Smooth muscle cell (in vitro differentiated cells): ENCODE measurements around the gene ZNF578. TPM values are rescaled to one million over a fixed set of nuclear protein-coding genes. Genes with fewer than 3 reads are reported as not detected.
"Not testable (repeated sequence)": the region's sequence is repeated elsewhere in the genome, so short reads cannot be mapped to it uniquely, and the experiment has no call there.

Experiments used
- DNase-seq: peaks from one replicate; lab custom pipeline; 2025; ENCODE audit not compliant: unreplicated experiment; lab: John Stamatoyannopoulos, UW
- H2AFZ ChIP-seq: fragments of 200-600 bp; sonication (generic); 2 replicates; pipeline ENCODE4 v1.6.0; 2016; ENCODE audit warnings: antibody characterized with exemption, low read depth, mild to moderate bottlenecking
- H3F3A ChIP-seq: fragments of 200-600 bp; sonication (generic); 2 replicates; pipeline ENCODE4 v1.6.0; 2017; ENCODE audit warnings: antibody characterized with exemption, low read depth
- H3K27ac ChIP-seq: fragments of 200-600 bp; sonication (generic); 2 replicates; pipeline ENCODE4 v1.5.1; 2016; ENCODE audit warnings: low read depth, mild to moderate bottlenecking
- H3K27me3 ChIP-seq: fragments of 200-600 bp; sonication (generic); 2 replicates; pipeline ENCODE4 v1.6.1; 2016; ENCODE audit warnings: low read depth, mild to moderate bottlenecking
- H3K36me3 ChIP-seq: fragments of 200-600 bp; sonication (generic); 2 replicates; pipeline ENCODE4 v1.5.1; 2016; ENCODE audit warnings: low read depth
- H3K4me1 ChIP-seq: fragments of 200-600 bp; sonication (generic); 2 replicates; pipeline ENCODE4 v1.5.1; 2016; ENCODE audit warnings: low read depth
- H3K4me2 ChIP-seq: fragments of 200-600 bp; sonication (generic); 2 replicates; pipeline ENCODE4 v1.6.0; 2016; ENCODE audit warnings: mild to moderate bottlenecking
- H3K4me3 ChIP-seq: fragments of 200-600 bp; sonication (generic); 2 replicates; pipeline ENCODE4 v1.5.1; 2016; ENCODE audit warnings: mild to moderate bottlenecking
- H3K79me2 ChIP-seq: fragments of 200-600 bp; sonication (generic); 2 replicates; pipeline ENCODE4 v1.6.0; 2016; ENCODE audit warnings: low read depth, mild to moderate bottlenecking
- H3K9ac ChIP-seq: fragments of 200-600 bp; sonication (generic); 2 replicates; pipeline ENCODE4 v1.6.0; 2016; ENCODE audit warnings: low read depth
- H3K9me3 ChIP-seq: fragments of 200-600 bp; sonication (generic); replicated peaks from 2 replicates; pipeline ENCODE4 v1.5.1; 2016; ENCODE audit warnings: low read depth
- H4K20me1 ChIP-seq: fragments of 200-600 bp; sonication (generic); 2 replicates; pipeline ENCODE4 v1.6.0; 2016; ENCODE audit warnings: low read depth
- WGBS: methylation state at CpG from one replicate; pipeline ENCODE4 v1.1.7; 2016; ENCODE audit warnings: low lambda C conversion rate; 5-methylcytosine and 5-hydroxymethylcytosine counted together
- polyA plus RNA-seq: library from polyadenylated mRNA; unstranded; fragments of >200 nt; fragmentation: Nextera tagmentation; extraction: Ambion mirVana; gene quantifications from 2 replicates; pipeline ENCODE4 v1.2.1, GENCODE V29; 2016
- total RNA-seq: library from RNA; depleted of rRNA; stranded (reverse); fragments of >200 nt; gene quantifications from 2 replicates; pipeline ENCODE4 v1.2.3, GENCODE V29; 2014
- TF ChIP-seq, protein P1 (sequence below): fragments of 200-600 bp; sonication (generic); IDR thresholded peaks from 2 replicates; pipeline ENCODE4 v1.5.1; 2017; ENCODE audit warnings: borderline replicate concordance, mild to moderate bottlenecking, antibody characterized with exemption; ENCODE audit not compliant: insufficient read depth, poor library complexity, severe bottlenecking

The ZNF578 gene
- total and polyA plus RNA-seq, 2 experiments from 2014 or later, result 0.99 TPM; not detected in 1

DNA sequence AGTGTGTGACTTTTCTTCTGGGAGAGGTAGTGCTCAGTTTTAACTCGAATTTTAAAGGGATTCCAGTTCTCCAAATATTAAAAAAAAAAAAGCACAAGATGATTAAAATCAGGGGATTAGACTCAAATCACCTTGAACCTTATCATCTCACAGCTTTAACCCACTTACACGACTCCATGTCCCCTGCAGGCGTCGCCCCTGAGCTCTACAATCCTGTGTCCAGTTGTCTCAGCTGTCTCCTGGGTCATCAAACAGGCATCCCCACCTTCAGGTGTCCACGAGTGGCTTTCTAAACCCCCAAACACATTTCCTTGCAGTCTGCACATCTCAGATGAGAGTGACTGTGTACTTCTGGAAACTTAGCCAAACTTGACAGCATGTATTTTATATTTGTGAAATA is 88.3 kb downstream of the ZNF578 start:
- H3K4me2 ChIP-seq, result no peak overlapping the region
- no peaks in the 10 kb centered on the region for H3K27me3 ChIP-seq
- no peaks in the 10 kb centered on the region for H3F3A ChIP-seq
- H3K79me2 ChIP-seq, result peaks cover 35% of the 10 kb centered on the region
- no peaks in the 10 kb centered on the region for H3K9me3 ChIP-seq
- H4K20me1 ChIP-seq, result peaks cover 23% of the 10 kb centered on the region
- 94% methylated on average over 5 of the region's 5 CpGs for WGBS
- H3K4me1 ChIP-seq, result no peaks in the 10 kb centered on the region
- no peak overlapping the region for H3K9ac ChIP-seq
- no peak overlapping the region for H3K4me3 ChIP-seq
- no peak for DNase-seq
- no peaks in the 10 kb centered on the region for H3K36me3 ChIP-seq
- no peak overlapping the region for H3K27ac ChIP-seq
- TF ChIP-seq, protein P1, sequence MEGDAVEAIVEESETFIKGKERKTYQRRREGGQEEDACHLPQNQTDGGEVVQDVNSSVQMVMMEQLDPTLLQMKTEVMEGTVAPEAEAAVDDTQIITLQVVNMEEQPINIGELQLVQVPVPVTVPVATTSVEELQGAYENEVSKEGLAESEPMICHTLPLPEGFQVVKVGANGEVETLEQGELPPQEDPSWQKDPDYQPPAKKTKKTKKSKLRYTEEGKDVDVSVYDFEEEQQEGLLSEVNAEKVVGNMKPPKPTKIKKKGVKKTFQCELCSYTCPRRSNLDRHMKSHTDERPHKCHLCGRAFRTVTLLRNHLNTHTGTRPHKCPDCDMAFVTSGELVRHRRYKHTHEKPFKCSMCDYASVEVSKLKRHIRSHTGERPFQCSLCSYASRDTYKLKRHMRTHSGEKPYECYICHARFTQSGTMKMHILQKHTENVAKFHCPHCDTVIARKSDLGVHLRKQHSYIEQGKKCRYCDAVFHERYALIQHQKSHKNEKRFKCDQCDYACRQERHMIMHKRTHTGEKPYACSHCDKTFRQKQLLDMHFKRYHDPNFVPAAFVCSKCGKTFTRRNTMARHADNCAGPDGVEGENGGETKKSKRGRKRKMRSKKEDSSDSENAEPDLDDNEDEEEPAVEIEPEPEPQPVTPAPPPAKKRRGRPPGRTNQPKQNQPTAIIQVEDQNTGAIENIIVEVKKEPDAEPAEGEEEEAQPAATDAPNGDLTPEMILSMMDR, result no peak
- no peak overlapping the region for H2AFZ ChIP-seq

DNA sequence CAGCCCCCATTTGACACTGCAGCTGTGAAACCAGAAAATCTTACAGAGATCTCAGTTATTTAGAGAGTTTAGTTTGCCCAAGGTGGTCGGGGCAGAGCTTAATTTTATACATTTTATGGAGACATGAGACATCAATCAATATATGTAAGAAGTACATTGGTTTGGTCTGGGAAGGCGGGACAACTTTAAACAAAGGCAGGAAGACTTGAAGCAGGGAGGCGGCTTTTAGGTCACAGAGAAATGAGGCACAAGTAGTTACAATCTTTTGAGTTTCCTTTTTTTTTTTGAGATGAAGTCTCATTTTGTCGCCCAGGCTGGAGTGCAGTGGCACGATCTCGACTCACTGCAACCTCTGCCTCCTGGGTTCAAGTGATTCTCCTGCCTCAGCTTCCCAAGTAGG is 89.2 kb downstream of the ZNF578 start:
- DNase-seq, H3K9ac ChIP-seq, H2AFZ ChIP-seq, H3K36me3 ChIP-seq, H3K27me3 ChIP-seq, H3K4me1 ChIP-seq, H3F3A ChIP-seq, H3K4me3 ChIP-seq, H3K4me2 ChIP-seq, H3K9me3 ChIP-seq, H3K27ac ChIP-seq: not testable (repeated sequence)
- WGBS, result 84% methylated on average over 6 of the region's 6 CpGs
- Histone ChIP-seq H3K79me2 (peaks cover 29% of the 10 kb centered on the region), H4K20me1 (peaks cover 13% of the 10 kb centered on the region)

DNA sequence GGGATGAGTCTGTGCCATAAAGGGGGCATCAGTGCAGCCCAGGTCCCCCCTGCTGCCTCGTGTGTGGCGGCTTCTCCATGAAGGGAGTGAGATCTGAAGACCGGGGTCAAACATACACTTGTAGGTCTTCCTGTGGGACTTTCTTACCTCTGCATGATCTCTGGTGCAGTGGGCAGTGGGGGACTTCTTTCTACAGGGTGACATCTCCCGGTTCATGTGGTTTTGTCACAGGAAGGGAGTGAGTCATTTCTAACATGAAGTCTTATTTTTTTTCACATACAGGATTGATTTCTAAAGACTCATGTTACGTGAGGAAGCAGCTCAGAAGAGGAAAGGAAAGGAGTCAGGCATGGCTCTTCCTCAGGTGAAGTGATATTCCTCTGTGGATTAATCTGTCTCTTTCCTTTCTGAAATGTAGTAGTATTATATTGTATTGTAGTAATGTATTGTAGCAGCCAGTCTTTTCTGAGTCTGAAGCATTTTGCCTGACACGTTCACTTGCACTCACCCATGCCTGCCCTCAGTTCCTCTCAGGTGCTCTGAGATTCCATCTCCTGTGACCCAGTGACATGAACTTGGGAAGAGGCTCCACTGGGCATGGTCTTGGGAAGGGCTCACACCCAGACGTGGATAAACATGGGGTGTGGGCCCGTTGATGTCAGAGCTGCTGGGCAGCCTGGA is 89.8 kb downstream of the ZNF578 start:
- no peak for DNase-seq
- Histone ChIP-seq H3F3A (no peaks in the 10 kb centered on the region), H3K27me3 (no peaks in the 10 kb centered on the region)

DNA sequence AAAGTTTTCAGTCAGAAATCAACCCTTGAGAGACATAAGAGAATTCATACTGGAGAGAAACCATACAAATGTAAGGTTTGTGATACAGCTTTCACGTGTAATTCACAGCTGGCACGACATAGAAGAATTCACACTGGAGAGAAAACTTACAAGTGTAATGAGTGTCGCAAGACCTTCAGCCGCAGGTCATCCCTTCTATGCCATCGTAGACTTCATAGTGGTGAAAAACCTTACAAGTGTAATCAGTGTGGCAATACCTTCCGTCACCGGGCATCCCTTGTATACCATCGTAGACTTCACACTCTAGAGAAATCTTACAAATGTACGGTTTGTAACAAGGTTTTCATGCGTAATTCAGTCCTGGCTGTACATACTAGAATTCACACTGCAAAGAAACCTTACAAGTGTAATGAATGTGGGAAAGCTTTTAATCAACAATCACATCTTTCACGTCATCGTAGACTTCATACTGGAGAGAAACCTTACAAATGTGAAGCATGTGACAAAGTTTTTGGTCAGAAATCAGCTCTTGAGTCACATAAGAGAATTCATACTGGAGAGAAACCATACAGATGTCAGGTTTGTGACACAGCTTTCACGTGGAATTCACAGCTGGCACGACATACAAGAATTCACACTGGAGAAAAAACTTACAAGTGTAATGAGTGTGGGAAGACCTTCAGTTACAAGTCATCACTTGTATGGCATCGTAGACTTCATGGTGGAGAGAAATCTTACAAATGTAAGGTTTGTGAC is 101.0 kb downstream of the ZNF578 start:
- Histone ChIP-seq H2AFZ (no peak overlapping the region), H3K36me3 (peaks cover 72% of the 10 kb centered on the region), H3F3A (no peaks in the 10 kb centered on the region), H4K20me1 (no peaks in the 10 kb centered on the region), H3K27me3 (no peaks in the 10 kb centered on the region), H3K79me2 (peaks cover 9% of the 10 kb centered on the region), H3K9ac (no peak overlapping the region), H3K9me3 (peaks cover 51% of the 10 kb centered on the region), H3K4me2 (no peak overlapping the region), H3K4me3 (no peak overlapping the region), H3K4me1 (no peaks in the 10 kb centered on the region), H3K27ac (no peak overlapping the region)
- WGBS, result 97% methylated on average over 15 of the region's 15 CpGs
- DNase-seq, result no peak
- TF ChIP-seq, protein P1, result no peak

More for the DNA sequence above, 89.8 kb downstream of the ZNF578 start:
- no peaks in the 10 kb centered on the region for H3K9me3 ChIP-seq
- H3K4me2 ChIP-seq, result no peak overlapping the region
- no peak overlapping the region for H3K9ac ChIP-seq
- TF ChIP-seq, protein P1, result no peak
- no peak overlapping the region for H2AFZ ChIP-seq
- H3K4me3 ChIP-seq, result no peak overlapping the region
- no peaks in the 10 kb centered on the region for H3K4me1 ChIP-seq
- peaks cover 23% of the 10 kb centered on the region for H3K79me2 ChIP-seq
- 94% methylated on average over 8 of the region's 8 CpGs for WGBS
- H3K27ac ChIP-seq, result no peak overlapping the region
- H4K20me1 ChIP-seq, result peaks cover 13% of the 10 kb centered on the region
- peaks cover 4% of the 10 kb centered on the region for H3K36me3 ChIP-seq
